HEK293 (cell line): ENCODE measurements around the gene GDAP2.

Experiments used
- CTCF ChIA-PET: fragments of 350-600 bp; formaldehyde crosslinking; extraction: SDS; loops from one replicate; lab custom pipeline; 2021; ENCODE audit warnings: antibody characterized with exemption; lab: Yijun Ruan, JAX
- POLR2A ChIA-PET: fragments of 300-600 bp; formaldehyde crosslinking; extraction: SDS; loops from one replicate; lab custom pipeline; 2020; ENCODE audit warnings: antibody characterized with exemption, inconsistent platforms; lab: Yijun Ruan, JAX
- H3K27ac ChIP-seq: fragments of 200-500 bp; sonication (Bioruptor generic); 2 replicates; pipeline ENCODE4 v1.5.1; 2014; ENCODE audit warnings: low read depth, low read length, control low read depth, inconsistent platforms; ENCODE audit errors: extremely low read depth
- H3K36me3 ChIP-seq, 2 experiments: fragments of 200-500 bp in 1 of 2; sonication (Bioruptor generic) in 1 of 2; 1 replicate in 1 of 2; 2 replicates in 1 of 2; pipeline ENCODE4 v1.5.1; 2014 to 2017; ENCODE audit warnings: inconsistent platforms in 2 of 2, low read length in 2 of 2; ENCODE audit not compliant: control insufficient read depth in 2 of 2, insufficient read depth in 1 of 2
- H3K4me1 ChIP-seq: fragments of 200-500 bp; sonication (Bioruptor generic); 2 replicates; pipeline ENCODE4 v1.5.1; 2014; ENCODE audit warnings: mild to moderate bottlenecking, low read length, inconsistent platforms; ENCODE audit not compliant: control insufficient read depth, insufficient read depth
- H3K4me3 ChIP-seq: 2 replicates; pipeline ENCODE4 v1.5.1; 2011; ENCODE audit warnings: low read depth, mild to moderate bottlenecking, control low read depth, low read length, moderate library complexity
- H3K9me3 ChIP-seq: fragments of 200-500 bp; sonication (Bioruptor generic); 2 replicates; pipeline ENCODE4 v1.5.1; 2014; ENCODE audit warnings: low read depth, low read length, inconsistent platforms; ENCODE audit not compliant: control insufficient read depth, insufficient read depth
- GFI1B ChIP-seq: fragments of 450-650 bp; formaldehyde crosslinking; IDR thresholded peaks from 2 replicates; pipeline ENCODE4 v1.5.1; 2016; ENCODE audit warnings: missing biosample characterization, missing genetic modification characterization
- MYNN ChIP-seq: fragments of 450-650 bp; formaldehyde crosslinking; IDR thresholded peaks from 2 replicates; pipeline ENCODE4 v1.5.1; 2016; ENCODE audit warnings: missing biosample characterization, missing genetic modification characterization, borderline replicate concordance
- PRDM1 ChIP-seq: fragments of 450-650 bp; formaldehyde crosslinking; IDR thresholded peaks from 2 replicates; pipeline ENCODE4; 2016; ENCODE audit warnings: missing biosample characterization, missing genetic modification characterization
- SCRT1 ChIP-seq: fragments of 450-650 bp; formaldehyde crosslinking; IDR thresholded peaks from 2 replicates; pipeline ENCODE4 v1.5.1; 2016; ENCODE audit warnings: missing biosample characterization, missing genetic modification characterization, borderline replicate concordance
- SCRT2 ChIP-seq: fragments of 450-650 bp; formaldehyde crosslinking; IDR thresholded peaks from 2 replicates; pipeline ENCODE4 v1.5.1; 2016; ENCODE audit warnings: missing biosample characterization, missing genetic modification characterization
- ZBTB20 ChIP-seq: fragments of 450-650 bp; formaldehyde crosslinking; IDR thresholded peaks from 2 replicates; pipeline ENCODE4 v1.5.1; 2016; ENCODE audit warnings: missing biosample characterization, missing genetic modification characterization
- ZIC2 ChIP-seq: fragments of 450-650 bp; formaldehyde crosslinking; IDR thresholded peaks from 2 replicates; pipeline ENCODE4 v1.5.1; 2016; ENCODE audit warnings: missing biosample characterization, missing genetic modification characterization
- ZNF221 ChIP-seq: fragments of 450-650 bp; formaldehyde crosslinking; IDR thresholded peaks from 2 replicates; pipeline ENCODE4 v1.5.1; 2017; ENCODE audit warnings: missing biosample characterization, missing genetic modification characterization, borderline replicate concordance
- ZNF366 ChIP-seq: fragments of 450-650 bp; formaldehyde crosslinking; conservative IDR thresholded peaks from 2 replicates; pipeline ENCODE4 v1.5.1; 2016; ENCODE audit warnings: missing biosample characterization, missing genetic modification characterization
- ZNF391 ChIP-seq: fragments of 450-650 bp; formaldehyde crosslinking; IDR thresholded peaks from 2 replicates; pipeline ENCODE4 v1.5.1; 2016; ENCODE audit warnings: low read depth, missing biosample characterization, missing genetic modification characterization, borderline replicate concordance
- ZNF555 ChIP-seq: fragments of 450-650 bp; formaldehyde crosslinking; conservative IDR thresholded peaks from 2 replicates; pipeline ENCODE4 v1.5.1; 2017; ENCODE audit warnings: missing biosample characterization, mild to moderate bottlenecking, missing genetic modification characterization, inconsistent platforms
- ZNF558 ChIP-seq: fragments of 450-650 bp; formaldehyde crosslinking; IDR thresholded peaks from 2 replicates; pipeline ENCODE4 v1.5.1; 2016; ENCODE audit warnings: missing biosample characterization, missing genetic modification characterization
- ZNF596 ChIP-seq: fragments of 450-650 bp; IDR thresholded peaks from 2 replicates; pipeline ENCODE4 v1.5.0; 2018; ENCODE audit warnings: missing biosample characterization, mild to moderate bottlenecking, missing genetic modification characterization, moderate library complexity
- ZNF660 ChIP-seq: fragments of 450-650 bp; IDR thresholded peaks from 2 replicates; pipeline ENCODE4 v1.5.1; 2018; ENCODE audit warnings: missing biosample characterization, mild to moderate bottlenecking, missing genetic modification characterization
- ZNF664 ChIP-seq: fragments of 450-650 bp; formaldehyde crosslinking; IDR thresholded peaks from 2 replicates; pipeline ENCODE4 v1.5.1; 2016; ENCODE audit warnings: missing biosample characterization, missing genetic modification characterization
- TF ChIP-seq, protein P1 (sequence below): fragments of 450-650 bp; formaldehyde crosslinking; optimal IDR thresholded peaks from 2 replicates; pipeline ENCODE3; 2016; ENCODE audit warnings: missing biosample characterization, mild to moderate bottlenecking, missing genetic modification characterization
- TF ChIP-seq, protein P2 (sequence below): fragments of 450-650 bp; formaldehyde crosslinking; IDR thresholded peaks from 2 replicates; pipeline ENCODE4 v1.5.1; 2016; ENCODE audit warnings: missing biosample characterization, missing genetic modification characterization, low read depth
- TF ChIP-seq, protein P3 (sequence below): fragments of 450-650 bp; formaldehyde crosslinking; IDR thresholded peaks from 2 replicates; pipeline ENCODE4 v1.5.1; 2016; ENCODE audit warnings: missing biosample characterization, missing genetic modification characterization
- TF ChIP-seq, protein P4 (sequence below): fragments of 450-650 bp; formaldehyde crosslinking; conservative IDR thresholded peaks from 2 replicates; pipeline ENCODE4 v1.5.1; 2016; ENCODE audit warnings: low read depth, missing biosample characterization, missing genetic modification characterization
- TF ChIP-seq, protein P5 (sequence below): fragments of 450-650 bp; formaldehyde crosslinking; IDR thresholded peaks from 2 replicates; pipeline ENCODE4 v1.5.1; 2016; ENCODE audit warnings: missing biosample characterization, missing genetic modification characterization

GDAP2 gene

DNA sequence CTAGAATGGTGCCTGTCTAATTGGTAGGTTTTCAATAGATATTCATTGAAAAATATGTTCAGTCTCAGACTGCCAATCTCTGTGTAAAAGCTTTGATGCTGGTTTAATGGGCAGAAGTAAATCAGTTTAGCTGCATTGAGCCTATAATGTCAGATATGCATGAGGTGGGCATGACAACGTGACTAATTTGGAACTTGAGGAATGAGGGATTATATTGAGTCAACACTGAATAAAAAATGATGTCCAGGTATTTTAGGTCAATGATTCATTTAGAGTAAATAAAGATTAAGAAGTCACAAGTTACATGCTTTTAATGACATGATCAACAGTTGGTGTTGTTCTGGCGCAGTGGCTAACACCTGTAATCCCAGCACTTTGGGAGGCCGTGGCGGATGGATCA is 3.2 kb upstream of the GDAP2 start:
- POLR2A ChIA-PET, result no interaction called here
- TF ChIP-seq SCRT2 (tag by site-specific recombination) (peak; percentile 69), ZNF596 (no peak), SCRT1 (tag by site-specific recombination) (0 out of 2 replicates have a peak, but pooled peaks have one; percentile 44)
- H3K36me3 ChIP-seq, result peaks cover 17 to 38% of the 10 kb centered on the region in 2 experiments; a peak in 2 of 3 replicates
- no peak overlapping the region for H3K27ac ChIP-seq
- H3K9me3 ChIP-seq, result no peaks in the 10 kb centered on the region
- peaks cover 7% of the 10 kb centered on the region; the same call in 1 of the 2 replicates for H3K4me1 ChIP-seq
- H3K4me3 ChIP-seq, result no peak overlapping the region
- CTCF ChIA-PET, result no interaction called here

DNA sequence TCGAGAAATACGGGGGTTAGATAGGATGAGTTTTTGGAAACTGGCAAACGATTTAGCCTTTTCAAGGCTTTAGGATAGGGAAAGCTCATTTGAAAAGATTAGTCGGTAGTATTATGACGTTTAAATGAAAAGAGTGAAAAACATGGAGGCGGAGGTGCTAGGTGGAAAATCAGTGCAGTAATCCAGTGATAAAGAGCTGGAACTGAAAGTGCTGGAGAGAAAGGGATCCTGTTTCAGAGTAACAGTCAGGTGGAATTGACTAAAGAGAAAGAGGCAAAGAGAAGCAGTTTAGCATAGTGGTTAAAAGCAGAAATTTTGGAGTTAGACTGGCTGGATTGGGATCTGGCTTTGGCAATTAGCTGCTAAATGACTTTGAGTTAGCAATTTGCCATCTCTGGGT is 1.1 kb upstream of the GDAP2 start:
- no peak overlapping the region for H3K27ac ChIP-seq
- H3K4me3 ChIP-seq, result peak overlapping the region; percentile 92
- TF ChIP-seq ZBTB20 (tag by site-specific recombination) (no peak), ZNF366 (tag by site-specific recombination) (0 out of 2 replicates have a peak, but pooled peaks have one; percentile 7), ZNF660 (tag by site-specific recombination) (0 out of 2 replicates have a peak, but pooled peaks have one; percentile 16), PRDM1 (tag by site-specific recombination) (peak; percentile 91), GFI1B (tag by site-specific recombination) (peak; percentile 78), MYNN (tag by site-specific recombination) (peak; percentile 48; the same call in 1 of the 2 replicates)
- H3K4me1 ChIP-seq, result peaks cover 7% of the 10 kb centered on the region; the same call in 1 of the 2 replicates
- POLR2A ChIA-PET, result no interaction called here
- no peaks in the 10 kb centered on the region for H3K9me3 ChIP-seq
- H3K36me3 ChIP-seq, result peaks cover 8 to 24% of the 10 kb centered on the region in 2 experiments; a peak in 2 of 3 replicates
- CTCF ChIA-PET, result interaction anchor here (0.9 kb wide), 1 partner anchor 174 kb away, joined by 3 read pairs; no protein-coding TSS in a partner anchor

DNA sequence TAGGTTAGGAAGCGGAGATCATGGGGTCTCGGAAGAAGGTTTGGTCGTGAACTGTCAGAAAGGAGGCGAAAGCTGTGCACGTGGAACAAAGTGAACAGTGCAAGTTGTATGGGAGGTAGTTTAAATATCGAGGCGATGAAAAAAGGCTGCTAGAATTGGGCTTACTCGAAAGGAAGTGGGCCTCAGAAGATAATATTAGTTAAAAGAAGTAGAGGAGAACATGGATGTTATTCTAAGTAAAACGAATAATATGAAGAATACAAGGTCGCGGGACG is 689 bp upstream of the GDAP2 start:
- ChIA-PET CTCF (interaction anchor here (0.9 kb wide), 1 partner anchor 174 kb away, joined by 3 read pairs; no protein-coding TSS in a partner anchor), POLR2A (interaction anchor here (0.9 kb wide), 1 partner anchor 26 kb away, joined by 3 read pairs; no protein-coding TSS in a partner anchor)
- Histone ChIP-seq H3K36me3 (peaks cover 4 to 24% of the 10 kb centered on the region in 2 experiments; a peak in 1 of 3 replicates), H3K9me3 (no peaks in the 10 kb centered on the region), H3K27ac (peak overlapping the region; percentile 1; the same call in 1 of the 2 replicates), H3K4me3 (peak overlapping the region; percentile 92), H3K4me1 (peaks cover 7% of the 10 kb centered on the region; the same call in 1 of the 2 replicates)
- TF ChIP-seq ZIC2 (tag by site-specific recombination) (no peak), ZNF555 (tag by site-specific recombination) (no peak), ZNF664 (no peak), ZNF391 (tag by site-specific recombination) (no peak), ZNF558 (no peak), SCRT2 (tag by site-specific recombination) (no peak), ZNF221 (tag by site-specific recombination) (no peak)
- TF ChIP-seq, protein P1, sequence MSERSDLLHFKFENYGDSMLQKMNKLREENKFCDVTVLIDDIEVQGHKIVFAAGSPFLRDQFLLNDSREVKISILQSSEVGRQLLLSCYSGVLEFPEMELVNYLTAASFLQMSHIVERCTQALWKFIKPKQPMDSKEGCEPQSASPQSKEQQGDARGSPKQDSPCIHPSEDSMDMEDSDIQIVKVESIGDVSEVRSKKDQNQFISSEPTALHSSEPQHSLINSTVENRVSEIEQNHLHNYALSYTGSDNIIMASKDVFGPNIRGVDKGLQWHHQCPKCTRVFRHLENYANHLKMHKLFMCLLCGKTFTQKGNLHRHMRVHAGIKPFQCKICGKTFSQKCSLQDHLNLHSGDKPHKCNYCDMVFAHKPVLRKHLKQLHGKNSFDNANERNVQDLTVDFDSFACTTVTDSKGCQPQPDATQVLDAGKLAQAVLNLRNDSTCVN (tag by site-specific recombination), result peak; percentile 2
- TF ChIP-seq, protein P2, sequence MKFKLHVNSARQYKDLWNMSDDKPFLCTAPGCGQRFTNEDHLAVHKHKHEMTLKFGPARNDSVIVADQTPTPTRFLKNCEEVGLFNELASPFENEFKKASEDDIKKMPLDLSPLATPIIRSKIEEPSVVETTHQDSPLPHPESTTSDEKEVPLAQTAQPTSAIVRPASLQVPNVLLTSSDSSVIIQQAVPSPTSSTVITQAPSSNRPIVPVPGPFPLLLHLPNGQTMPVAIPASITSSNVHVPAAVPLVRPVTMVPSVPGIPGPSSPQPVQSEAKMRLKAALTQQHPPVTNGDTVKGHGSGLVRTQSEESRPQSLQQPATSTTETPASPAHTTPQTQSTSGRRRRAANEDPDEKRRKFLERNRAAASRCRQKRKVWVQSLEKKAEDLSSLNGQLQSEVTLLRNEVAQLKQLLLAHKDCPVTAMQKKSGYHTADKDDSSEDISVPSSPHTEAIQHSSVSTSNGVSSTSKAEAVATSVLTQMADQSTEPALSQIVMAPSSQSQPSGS (tag by site-specific recombination), result no peak
- TF ChIP-seq, protein P3, sequence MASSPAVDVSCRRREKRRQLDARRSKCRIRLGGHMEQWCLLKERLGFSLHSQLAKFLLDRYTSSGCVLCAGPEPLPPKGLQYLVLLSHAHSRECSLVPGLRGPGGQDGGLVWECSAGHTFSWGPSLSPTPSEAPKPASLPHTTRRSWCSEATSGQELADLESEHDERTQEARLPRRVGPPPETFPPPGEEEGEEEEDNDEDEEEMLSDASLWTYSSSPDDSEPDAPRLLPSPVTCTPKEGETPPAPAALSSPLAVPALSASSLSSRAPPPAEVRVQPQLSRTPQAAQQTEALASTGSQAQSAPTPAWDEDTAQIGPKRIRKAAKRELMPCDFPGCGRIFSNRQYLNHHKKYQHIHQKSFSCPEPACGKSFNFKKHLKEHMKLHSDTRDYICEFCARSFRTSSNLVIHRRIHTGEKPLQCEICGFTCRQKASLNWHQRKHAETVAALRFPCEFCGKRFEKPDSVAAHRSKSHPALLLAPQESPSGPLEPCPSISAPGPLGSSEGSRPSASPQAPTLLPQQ (tag by site-specific recombination), result no peak
- TF ChIP-seq, protein P4, sequence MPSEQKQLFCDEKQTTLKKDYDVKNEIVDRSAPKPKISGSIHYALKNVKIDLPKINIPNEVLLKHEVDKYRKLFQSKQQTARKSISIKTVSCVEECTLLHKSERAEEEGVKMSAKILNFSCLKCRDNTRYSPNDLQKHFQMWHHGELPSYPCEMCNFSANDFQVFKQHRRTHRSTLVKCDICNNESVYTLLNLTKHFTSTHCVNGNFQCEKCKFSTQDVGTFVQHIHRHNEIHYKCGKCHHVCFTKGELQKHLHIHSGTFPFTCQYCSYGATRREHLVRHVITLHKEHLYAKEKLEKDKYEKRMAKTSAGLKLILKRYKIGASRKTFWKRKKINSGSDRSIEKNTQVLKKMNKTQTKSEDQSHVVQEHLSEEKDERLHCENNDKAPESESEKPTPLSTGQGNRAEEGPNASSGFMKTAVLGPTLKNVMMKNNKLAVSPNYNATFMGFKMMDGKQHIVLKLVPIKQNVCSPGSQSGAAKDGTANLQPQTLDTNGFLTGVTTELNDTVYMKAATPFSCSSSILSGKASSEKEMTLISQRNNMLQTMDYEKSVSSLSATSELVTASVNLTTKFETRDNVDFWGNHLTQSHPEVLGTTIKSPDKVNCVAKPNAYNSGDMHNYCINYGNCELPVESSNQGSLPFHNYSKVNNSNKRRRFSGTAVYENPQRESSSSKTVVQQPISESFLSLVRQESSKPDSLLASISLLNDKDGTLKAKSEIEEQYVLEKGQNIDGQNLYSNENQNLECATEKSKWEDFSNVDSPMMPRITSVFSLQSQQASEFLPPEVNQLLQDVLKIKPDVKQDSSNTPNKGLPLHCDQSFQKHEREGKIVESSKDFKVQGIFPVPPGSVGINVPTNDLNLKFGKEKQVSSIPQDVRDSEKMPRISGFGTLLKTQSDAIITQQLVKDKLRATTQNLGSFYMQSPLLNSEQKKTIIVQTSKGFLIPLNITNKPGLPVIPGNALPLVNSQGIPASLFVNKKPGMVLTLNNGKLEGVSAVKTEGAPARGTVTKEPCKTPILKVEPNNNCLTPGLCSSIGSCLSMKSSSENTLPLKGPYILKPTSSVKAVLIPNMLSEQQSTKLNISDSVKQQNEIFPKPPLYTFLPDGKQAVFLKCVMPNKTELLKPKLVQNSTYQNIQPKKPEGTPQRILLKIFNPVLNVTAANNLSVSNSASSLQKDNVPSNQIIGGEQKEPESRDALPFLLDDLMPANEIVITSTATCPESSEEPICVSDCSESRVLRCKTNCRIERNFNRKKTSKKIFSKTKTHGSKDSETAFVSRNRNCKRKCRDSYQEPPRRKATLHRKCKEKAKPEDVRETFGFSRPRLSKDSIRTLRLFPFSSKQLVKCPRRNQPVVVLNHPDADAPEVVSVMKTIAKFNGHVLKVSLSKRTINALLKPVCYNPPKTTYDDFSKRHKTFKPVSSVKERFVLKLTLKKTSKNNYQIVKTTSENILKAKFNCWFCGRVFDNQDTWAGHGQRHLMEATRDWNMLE, result no peak
- TF ChIP-seq, protein P5, sequence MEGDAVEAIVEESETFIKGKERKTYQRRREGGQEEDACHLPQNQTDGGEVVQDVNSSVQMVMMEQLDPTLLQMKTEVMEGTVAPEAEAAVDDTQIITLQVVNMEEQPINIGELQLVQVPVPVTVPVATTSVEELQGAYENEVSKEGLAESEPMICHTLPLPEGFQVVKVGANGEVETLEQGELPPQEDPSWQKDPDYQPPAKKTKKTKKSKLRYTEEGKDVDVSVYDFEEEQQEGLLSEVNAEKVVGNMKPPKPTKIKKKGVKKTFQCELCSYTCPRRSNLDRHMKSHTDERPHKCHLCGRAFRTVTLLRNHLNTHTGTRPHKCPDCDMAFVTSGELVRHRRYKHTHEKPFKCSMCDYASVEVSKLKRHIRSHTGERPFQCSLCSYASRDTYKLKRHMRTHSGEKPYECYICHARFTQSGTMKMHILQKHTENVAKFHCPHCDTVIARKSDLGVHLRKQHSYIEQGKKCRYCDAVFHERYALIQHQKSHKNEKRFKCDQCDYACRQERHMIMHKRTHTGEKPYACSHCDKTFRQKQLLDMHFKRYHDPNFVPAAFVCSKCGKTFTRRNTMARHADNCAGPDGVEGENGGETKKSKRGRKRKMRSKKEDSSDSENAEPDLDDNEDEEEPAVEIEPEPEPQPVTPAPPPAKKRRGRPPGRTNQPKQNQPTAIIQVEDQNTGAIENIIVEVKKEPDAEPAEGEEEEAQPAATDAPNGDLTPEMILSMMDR, result no peak
